ENCODE data around the gene PPP1R3G. TPM values are rescaled to one million over a fixed set of nuclear protein-coding genes. Genes with fewer than 3 reads are reported as not detected.

Gene PPP1R3G
- total RNA-seq, 1 experiment from 2014 or later: 0.44 TPM

DNA sequence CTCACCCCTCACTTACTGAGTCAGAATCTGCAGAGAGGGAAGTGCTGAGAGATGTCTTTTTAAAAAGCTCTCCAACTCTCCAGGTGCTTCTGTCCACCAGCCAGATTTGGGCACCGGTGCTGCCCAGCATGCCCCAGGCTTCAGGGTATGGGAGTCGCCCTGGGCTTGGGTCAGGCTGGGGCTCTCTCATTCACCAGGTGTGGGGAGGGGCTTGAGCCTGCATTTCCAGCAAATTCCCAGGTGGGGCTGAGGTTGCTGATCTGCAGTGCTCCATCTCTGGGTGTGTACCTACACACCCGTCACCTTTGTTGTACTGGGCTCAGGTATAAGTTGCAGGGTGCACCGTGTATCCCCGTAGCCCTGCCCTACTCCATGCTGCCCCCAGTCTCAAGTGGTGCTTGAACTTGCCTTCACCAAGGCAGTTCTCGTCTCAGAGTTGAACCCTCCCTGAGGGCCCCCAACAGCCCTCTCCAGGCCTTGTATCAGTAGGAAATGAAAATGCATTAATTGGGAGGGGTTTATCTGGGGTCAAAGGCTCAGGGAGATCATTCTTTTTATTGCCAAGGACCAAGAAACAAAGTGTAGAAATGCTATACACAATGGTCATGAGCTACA lies 23.5 kb downstream of the PPP1R3G start:
- Histone ChIP-seq H3K4me3 (ENCODE audit: low read depth in 2 of 2, low read length in 2 of 2) (no peak overlapping the region), H3K27me3 (ENCODE audit: control insufficient read depth, insufficient read depth, low read length) (no peaks in the 10 kb centered on the region), H3K27ac (ENCODE audit: low read length) (no peak overlapping the region), H3K9me3 (ENCODE audit: control insufficient read depth, insufficient read depth, low read depth, low read length) (no peaks in the 10 kb centered on the region), H3K4me1 (ENCODE audit: control insufficient read depth, insufficient read depth, low read length) (no peaks in the 10 kb centered on the region), H3K36me3 (ENCODE audit: control insufficient read depth, insufficient read depth, low read length) (no peaks in the 10 kb centered on the region)
- TF ChIP-seq, protein P1, sequence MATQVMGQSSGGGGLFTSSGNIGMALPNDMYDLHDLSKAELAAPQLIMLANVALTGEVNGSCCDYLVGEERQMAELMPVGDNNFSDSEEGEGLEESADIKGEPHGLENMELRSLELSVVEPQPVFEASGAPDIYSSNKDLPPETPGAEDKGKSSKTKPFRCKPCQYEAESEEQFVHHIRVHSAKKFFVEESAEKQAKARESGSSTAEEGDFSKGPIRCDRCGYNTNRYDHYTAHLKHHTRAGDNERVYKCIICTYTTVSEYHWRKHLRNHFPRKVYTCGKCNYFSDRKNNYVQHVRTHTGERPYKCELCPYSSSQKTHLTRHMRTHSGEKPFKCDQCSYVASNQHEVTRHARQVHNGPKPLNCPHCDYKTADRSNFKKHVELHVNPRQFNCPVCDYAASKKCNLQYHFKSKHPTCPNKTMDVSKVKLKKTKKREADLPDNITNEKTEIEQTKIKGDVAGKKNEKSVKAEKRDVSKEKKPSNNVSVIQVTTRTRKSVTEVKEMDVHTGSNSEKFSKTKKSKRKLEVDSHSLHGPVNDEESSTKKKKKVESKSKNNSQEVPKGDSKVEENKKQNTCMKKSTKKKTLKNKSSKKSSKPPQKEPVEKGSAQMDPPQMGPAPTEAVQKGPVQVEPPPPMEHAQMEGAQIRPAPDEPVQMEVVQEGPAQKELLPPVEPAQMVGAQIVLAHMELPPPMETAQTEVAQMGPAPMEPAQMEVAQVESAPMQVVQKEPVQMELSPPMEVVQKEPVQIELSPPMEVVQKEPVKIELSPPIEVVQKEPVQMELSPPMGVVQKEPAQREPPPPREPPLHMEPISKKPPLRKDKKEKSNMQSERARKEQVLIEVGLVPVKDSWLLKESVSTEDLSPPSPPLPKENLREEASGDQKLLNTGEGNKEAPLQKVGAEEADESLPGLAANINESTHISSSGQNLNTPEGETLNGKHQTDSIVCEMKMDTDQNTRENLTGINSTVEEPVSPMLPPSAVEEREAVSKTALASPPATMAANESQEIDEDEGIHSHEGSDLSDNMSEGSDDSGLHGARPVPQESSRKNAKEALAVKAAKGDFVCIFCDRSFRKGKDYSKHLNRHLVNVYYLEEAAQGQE (IDR thresholded peaks at IDR 0.05; ENCODE audit: insufficient read depth in 1 of 2, low read depth in 2 of 2, low read length in 1 of 2): no peak
- no peak for TF ChIP-seq POLR2AphosphoS5 (IDR thresholded peaks at IDR 0.05; ENCODE audit: low read depth, low read length)
- TF ChIP-seq SIN3A (IDR thresholded peaks at IDR 0.05; ENCODE audit: borderline replicate concordance, insufficient read depth, low read depth, low read length): no peak
- no peak for TF ChIP-seq TCF7L2 (IDR thresholded peaks at IDR 0.05; ENCODE audit: low read depth, low read length)
- TF ChIP-seq, protein P2, sequence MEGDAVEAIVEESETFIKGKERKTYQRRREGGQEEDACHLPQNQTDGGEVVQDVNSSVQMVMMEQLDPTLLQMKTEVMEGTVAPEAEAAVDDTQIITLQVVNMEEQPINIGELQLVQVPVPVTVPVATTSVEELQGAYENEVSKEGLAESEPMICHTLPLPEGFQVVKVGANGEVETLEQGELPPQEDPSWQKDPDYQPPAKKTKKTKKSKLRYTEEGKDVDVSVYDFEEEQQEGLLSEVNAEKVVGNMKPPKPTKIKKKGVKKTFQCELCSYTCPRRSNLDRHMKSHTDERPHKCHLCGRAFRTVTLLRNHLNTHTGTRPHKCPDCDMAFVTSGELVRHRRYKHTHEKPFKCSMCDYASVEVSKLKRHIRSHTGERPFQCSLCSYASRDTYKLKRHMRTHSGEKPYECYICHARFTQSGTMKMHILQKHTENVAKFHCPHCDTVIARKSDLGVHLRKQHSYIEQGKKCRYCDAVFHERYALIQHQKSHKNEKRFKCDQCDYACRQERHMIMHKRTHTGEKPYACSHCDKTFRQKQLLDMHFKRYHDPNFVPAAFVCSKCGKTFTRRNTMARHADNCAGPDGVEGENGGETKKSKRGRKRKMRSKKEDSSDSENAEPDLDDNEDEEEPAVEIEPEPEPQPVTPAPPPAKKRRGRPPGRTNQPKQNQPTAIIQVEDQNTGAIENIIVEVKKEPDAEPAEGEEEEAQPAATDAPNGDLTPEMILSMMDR (IDR thresholded peaks at IDR 0.05): no peak
- BruUV-seq (replicated peaks): TSS peak; percentile 66
- ATAC-seq (no peak), DNase-seq (ENCODE audit: low read depth, low spot score) (no peak)
- in situ Hi-C loops (cut with HindIII; ENCODE audit: low pct_unique_long_range_greater_than_20kb, low sequenced_read_pairs): no loop called here
- ChIA-PET POLR2A (no interaction called here), CTCF (no interaction called here)
- intact Hi-C loops (cut with micrococcal nuclease; ENCODE audit: unreplicated experiment): no loop called here

DNA sequence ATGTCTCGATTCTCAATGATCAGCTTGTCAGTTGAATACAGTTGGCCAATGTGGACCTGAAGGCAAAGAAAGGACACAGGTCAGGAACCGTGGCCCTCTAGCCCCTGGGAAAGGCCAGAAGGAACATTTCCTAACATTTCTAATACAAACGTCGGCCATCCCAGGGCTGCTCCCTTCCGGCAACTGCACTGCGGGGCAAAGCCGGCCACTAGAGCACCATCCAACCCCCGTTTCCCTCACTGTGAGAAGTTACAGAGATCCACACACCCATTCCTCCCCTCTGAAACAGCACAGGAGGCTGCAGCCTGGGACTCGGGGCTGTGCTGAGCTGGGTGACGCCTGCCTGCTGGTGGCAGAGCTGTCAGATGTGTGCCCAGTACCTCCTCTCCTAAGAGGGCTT lies 24.3 kb downstream of the PPP1R3G start:
- Histone ChIP-seq H3K36me3 (ENCODE audit: control insufficient read depth, insufficient read depth, low read length) (no peaks in the 10 kb centered on the region), H3K9me3 (ENCODE audit: control insufficient read depth, insufficient read depth, low read depth, low read length) (no peaks in the 10 kb centered on the region), H3K27me3 (ENCODE audit: control insufficient read depth, insufficient read depth, low read length) (no peaks in the 10 kb centered on the region), H3K4me3 (ENCODE audit: low read depth in 2 of 2, low read length in 2 of 2) (no peak overlapping the region), H3K27ac (ENCODE audit: low read length) (no peak overlapping the region), H3K4me1 (ENCODE audit: control insufficient read depth, insufficient read depth, low read length) (no peaks in the 10 kb centered on the region)
- DNase-seq (ENCODE audit: low read depth, low spot score) (no peak), ATAC-seq (no peak)
- CTCF ChIA-PET: no interaction called here
- in situ Hi-C loops (cut with HindIII; ENCODE audit: low pct_unique_long_range_greater_than_20kb, low sequenced_read_pairs): no loop called here
- BruUV-seq (replicated peaks): no TSS peak
- TF ChIP-seq, protein P1 (IDR thresholded peaks at IDR 0.05; ENCODE audit: insufficient read depth in 1 of 2, low read depth in 2 of 2, low read length in 1 of 2): no peak
- TF ChIP-seq TCF7L2 (IDR thresholded peaks at IDR 0.05; ENCODE audit: low read depth, low read length): no peak
- TF ChIP-seq SIN3A (IDR thresholded peaks at IDR 0.05; ENCODE audit: borderline replicate concordance, insufficient read depth, low read depth, low read length): no peak
- no peak for TF ChIP-seq POLR2AphosphoS5 (IDR thresholded peaks at IDR 0.05; ENCODE audit: low read depth, low read length)
- POLR2A ChIA-PET: no interaction called here
- intact Hi-C loops (cut with micrococcal nuclease; ENCODE audit: unreplicated experiment): no loop called here
